BJ (cell line): ENCODE results near the gene ACAT2. TPM values are rescaled to one million over a fixed set of nuclear protein-coding genes. Genes with fewer than 3 reads are reported as not detected.
"Not testable (repeated sequence)": the region's sequence is repeated elsewhere in the genome, so short reads cannot be mapped to it uniquely, and the experiment has no call there.

Source experiments
- CTCF ChIA-PET: fragments of 350-600 bp; formaldehyde crosslinking; extraction: SDS; loops from one replicate; lab custom pipeline; 2021; ENCODE audit warnings: antibody characterized with exemption, inconsistent platforms; lab: Yijun Ruan, JAX
- POLR2A ChIA-PET: fragments of 300-600 bp; sonication (Branson Sonifier 250); formaldehyde crosslinking; extraction: SDS; loops from one replicate; lab custom pipeline; 2021; ENCODE audit warnings: antibody characterized with exemption; lab: Charles Lee
- DNase-seq: peaks from one replicate; pipeline ENCODE4 v3.0.0-alpha.2; 2011; ENCODE audit warnings: low read depth
- H3K27me3 ChIP-seq: 2 replicates; pipeline ENCODE4 v1.6.0; 2011; ENCODE audit warnings: low read length; ENCODE audit not compliant: control insufficient read depth, insufficient read depth
- H3K36me3 ChIP-seq: 2 replicates; pipeline ENCODE4 v1.5.1; 2011; ENCODE audit warnings: low read length; ENCODE audit not compliant: control insufficient read depth, insufficient read depth
- H3K4me3 ChIP-seq: 2 replicates; pipeline ENCODE4 v1.5.1; 2011; ENCODE audit warnings: low read depth, mild to moderate bottlenecking, control low read depth, low read length
- polyA plus RNA-seq: library from polyadenylated mRNA; depleted of rRNA; stranded (reverse); fragments of >200 nt; gene quantifications from 2 replicates; pipeline ENCODE4 v1.2.3, GENCODE V29; 2011
- TF ChIP-seq, protein P1 (sequence below): IDR thresholded peaks from 2 replicates; pipeline ENCODE4 v1.5.1; 2011; ENCODE audit warnings: low read depth, mild to moderate bottlenecking, control low read depth, inconsistent platforms, low read length, moderate library complexity; ENCODE audit not compliant: insufficient read depth

The ACAT2 gene
- polyA plus RNA-seq, 1 experiment, result 12.5 TPM

DNA sequence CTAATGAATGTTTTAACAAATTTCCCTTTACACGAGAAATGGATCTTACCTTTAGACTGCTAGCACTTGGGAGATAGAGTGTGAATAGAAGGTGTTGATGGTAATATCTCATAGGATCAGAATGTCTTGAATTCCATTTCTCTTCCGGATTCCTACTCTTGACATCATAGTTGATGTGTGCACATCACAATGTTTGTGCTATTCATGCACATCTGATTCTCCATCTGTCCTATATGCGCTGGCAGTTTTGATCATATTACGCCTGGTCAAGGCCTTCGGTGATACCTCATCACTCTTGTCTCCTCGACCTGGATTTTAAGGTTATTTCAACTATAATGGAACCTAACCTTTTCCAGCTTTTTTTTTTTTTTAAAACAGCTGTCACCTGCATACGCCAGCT, 16.8 kb upstream of the ACAT2 start:
- ChIA-PET CTCF (no interaction called here), POLR2A (no interaction called here)
- Histone ChIP-seq H3K27me3 (no peaks in the 10 kb centered on the region), H3K36me3 (peaks cover 10% of the 10 kb centered on the region), H3K4me3 (no peak overlapping the region)
- TF ChIP-seq, protein P1, sequence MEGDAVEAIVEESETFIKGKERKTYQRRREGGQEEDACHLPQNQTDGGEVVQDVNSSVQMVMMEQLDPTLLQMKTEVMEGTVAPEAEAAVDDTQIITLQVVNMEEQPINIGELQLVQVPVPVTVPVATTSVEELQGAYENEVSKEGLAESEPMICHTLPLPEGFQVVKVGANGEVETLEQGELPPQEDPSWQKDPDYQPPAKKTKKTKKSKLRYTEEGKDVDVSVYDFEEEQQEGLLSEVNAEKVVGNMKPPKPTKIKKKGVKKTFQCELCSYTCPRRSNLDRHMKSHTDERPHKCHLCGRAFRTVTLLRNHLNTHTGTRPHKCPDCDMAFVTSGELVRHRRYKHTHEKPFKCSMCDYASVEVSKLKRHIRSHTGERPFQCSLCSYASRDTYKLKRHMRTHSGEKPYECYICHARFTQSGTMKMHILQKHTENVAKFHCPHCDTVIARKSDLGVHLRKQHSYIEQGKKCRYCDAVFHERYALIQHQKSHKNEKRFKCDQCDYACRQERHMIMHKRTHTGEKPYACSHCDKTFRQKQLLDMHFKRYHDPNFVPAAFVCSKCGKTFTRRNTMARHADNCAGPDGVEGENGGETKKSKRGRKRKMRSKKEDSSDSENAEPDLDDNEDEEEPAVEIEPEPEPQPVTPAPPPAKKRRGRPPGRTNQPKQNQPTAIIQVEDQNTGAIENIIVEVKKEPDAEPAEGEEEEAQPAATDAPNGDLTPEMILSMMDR, result no peak
- DNase-seq, result no peak

DNA sequence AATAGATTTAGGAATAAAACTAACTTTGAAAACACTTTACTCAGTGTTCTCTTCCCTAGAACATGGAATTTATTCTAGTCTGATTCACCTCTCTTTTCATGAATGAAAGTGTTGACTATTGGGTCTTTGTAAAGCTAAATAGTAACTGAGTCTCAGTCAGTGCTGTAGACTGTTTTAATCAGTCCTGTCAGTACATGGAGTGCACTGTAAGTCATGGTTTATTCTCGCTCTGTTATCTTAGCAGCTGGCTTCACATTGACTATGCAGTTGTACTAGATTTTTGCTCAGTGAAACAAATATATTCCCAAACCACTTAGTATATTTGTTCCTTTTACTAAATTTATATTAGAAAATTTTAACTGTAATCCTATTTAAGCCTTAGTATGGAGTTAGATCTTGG, 15.1 kb upstream of the ACAT2 start:
- no peak for DNase-seq
- ChIA-PET CTCF (interaction anchor here (1.5 kb wide), 1 partner anchor 12 kb away, joined by 5 read pairs; no protein-coding TSS in a partner anchor), POLR2A (no interaction called here)
- H3K36me3 ChIP-seq, result peaks cover 14% of the 10 kb centered on the region
- H3K4me3 ChIP-seq, result no peak overlapping the region
- TF ChIP-seq, protein P1, result no peak
- H3K27me3 ChIP-seq, result no peaks in the 10 kb centered on the region

DNA sequence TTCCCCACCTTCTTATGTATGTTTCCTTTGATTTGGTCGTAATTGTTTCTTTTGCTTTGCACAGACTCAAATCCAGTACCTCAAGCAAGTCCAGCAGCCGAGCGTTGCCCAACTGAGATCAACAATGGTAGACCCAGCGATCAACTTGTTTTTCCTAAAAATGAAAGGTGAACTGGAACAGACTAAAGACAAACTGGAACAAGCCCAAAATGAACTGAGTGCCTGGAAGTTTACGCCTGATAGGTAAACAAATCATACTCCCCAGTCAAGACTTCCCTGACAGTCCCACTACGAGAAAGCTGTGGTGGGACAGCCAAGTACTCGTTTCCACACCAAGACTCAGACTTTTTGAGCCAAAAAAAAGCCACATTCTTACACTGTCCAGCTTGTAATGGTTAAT, 13.7 kb upstream of the ACAT2 start:
- DNase-seq, POLR2A ChIA-PET, H3K4me3 ChIP-seq, H3K27me3 ChIP-seq: not testable (repeated sequence)
- peaks cover 15% of the 10 kb centered on the region for H3K36me3 ChIP-seq
- CTCF ChIA-PET, result interaction anchor here (1.5 kb wide), 1 partner anchor 11 kb away, joined by 5 read pairs; no protein-coding TSS in a partner anchor

DNA sequence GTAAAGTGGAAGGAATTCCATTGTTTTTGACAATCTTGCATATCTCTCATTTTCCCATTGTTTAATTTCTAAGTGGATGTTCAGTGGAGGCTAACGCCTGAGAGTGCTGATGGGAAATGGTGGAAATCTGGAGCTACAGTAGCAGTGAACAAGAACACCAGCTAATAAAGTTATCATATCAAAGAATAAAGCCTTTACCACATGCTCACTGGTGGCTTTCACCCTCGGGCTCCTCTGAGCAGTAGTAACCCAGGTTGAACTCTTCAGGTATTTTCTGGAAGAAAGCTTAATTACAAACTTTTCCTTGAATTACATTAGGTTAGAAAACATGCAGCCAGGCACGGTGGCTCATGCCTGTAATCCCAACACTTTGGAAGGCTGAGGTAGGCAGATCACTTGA, 10.4 kb upstream of the ACAT2 start:
- Histone ChIP-seq H3K27me3 (no peaks in the 10 kb centered on the region), H3K36me3 (peaks cover 13% of the 10 kb centered on the region), H3K4me3 (no peak overlapping the region)
- no peak for DNase-seq
- TF ChIP-seq, protein P1, result no peak
- POLR2A ChIA-PET, result no interaction called here
- CTCF ChIA-PET, result interaction anchor here (0.7 to 1.5 kb wide), 2 partner anchors 9 to 1357 kb away, joined by 3 read pairs; no protein-coding TSS in a partner anchor

DNA sequence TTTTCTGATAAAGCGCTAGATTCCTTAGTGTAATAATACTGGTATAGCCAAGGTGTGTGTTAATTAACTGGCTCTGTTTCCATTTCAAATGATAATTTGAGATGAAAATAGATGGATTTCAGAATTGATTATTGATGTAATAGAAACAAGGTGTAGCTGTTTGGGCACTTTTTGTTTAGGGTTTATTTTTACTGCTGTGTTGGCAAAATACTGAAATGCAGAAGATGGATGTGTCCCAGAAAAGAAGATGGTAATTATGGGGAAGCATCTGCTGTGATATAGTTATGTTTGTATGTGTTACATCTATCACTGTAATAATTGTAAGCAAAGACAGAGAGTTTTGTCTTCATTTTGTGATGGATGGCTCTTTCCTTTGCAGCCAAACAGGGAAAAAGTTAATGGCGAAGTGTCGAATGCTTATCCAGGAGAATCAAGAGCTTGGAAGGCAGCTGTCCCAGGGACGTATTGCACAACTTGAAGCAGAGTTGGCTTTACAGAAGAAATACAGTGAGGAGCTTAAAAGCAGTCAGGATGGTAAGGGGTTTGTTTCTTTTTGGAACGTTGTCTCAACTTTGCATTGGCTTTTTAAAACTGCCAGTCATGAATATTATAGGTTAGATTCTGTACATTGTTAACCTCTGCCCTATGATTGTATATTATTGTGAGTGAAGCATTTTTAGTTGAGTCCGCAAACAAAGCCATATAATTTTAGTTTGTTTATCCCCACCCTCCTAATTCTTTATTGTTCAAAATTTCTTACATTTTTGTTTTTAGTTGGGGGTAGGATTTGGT, 8.6 kb upstream of the ACAT2 start:
- Histone ChIP-seq H3K36me3 (peaks cover 15% of the 10 kb centered on the region), H3K27me3 (no peaks in the 10 kb centered on the region), H3K4me3 (no peak overlapping the region)
- TF ChIP-seq, protein P1, result no peak
- POLR2A ChIA-PET, result no interaction called here
- CTCF ChIA-PET, result interaction anchor here (1.3 kb wide), 1 partner anchor 19 kb away, joined by 3 read pairs; no protein-coding TSS in a partner anchor
- DNase-seq, result no peak
